HFF-Myc (cell line): ENCODE data around the gene MAPK8IP1.
"Not testable (repeated sequence)": the region's sequence is repeated elsewhere in the genome, so short reads cannot be mapped to it uniquely, and the experiment has no call there.

Experiments
- DNase-seq: peaks from one replicate; pipeline ENCODE4 v3.0.0-alpha.2; 2011; ENCODE audit warnings: low read depth; ENCODE audit errors: extremely low read depth
- H3K4me3 ChIP-seq: replicated peaks from 2 replicates; pipeline ENCODE4 v1.5.1; 2011; ENCODE audit warnings: low read depth, mild to moderate bottlenecking, control low read depth, low read length
- CTCF ChIP-seq: IDR thresholded peaks from 2 replicates; pipeline ENCODE4 v1.5.1; 2012; ENCODE audit warnings: mild to moderate bottlenecking, low read depth, low read length, control low read depth; ENCODE audit errors: missing control alignments

The MAPK8IP1 gene

GRCh38 chr11:45896422-45896984 is 11.1 kb downstream of the MAPK8IP1 start:
- TF ChIP-seq CTCF, result no peak
- no peak for DNase-seq
- H3K4me3 ChIP-seq, result no peak overlapping the region

GRCh38 chr11:45897556-45897955 is 12.1 kb downstream of the MAPK8IP1 start:
- DNase-seq, result no peak
- no peak overlapping the region for H3K4me3 ChIP-seq

GRCh38 chr11:45899086-45899447 is 13.6 kb downstream of the MAPK8IP1 start:
- no peak for DNase-seq

More at GRCh38 chr11:45897556-45897955, 12.1 kb downstream of the MAPK8IP1 start:
- TF ChIP-seq CTCF, result no peak

GRCh38 chr11:45899448-45900174 is 14.2 kb downstream of the MAPK8IP1 start:
- H3K4me3 ChIP-seq, result peak overlapping the region; percentile 59
- no peak for TF ChIP-seq CTCF

More at GRCh38 chr11:45899086-45899447, 13.6 kb downstream of the MAPK8IP1 start:
- peak overlapping the region; percentile 59 for H3K4me3 ChIP-seq
- TF ChIP-seq CTCF, result no peak

GRCh38 chr11:45900175-45900800 is 14.8 kb downstream of the MAPK8IP1 start:
- DNase-seq, result not testable (repeated sequence)
- peak overlapping the region; percentile 59 for H3K4me3 ChIP-seq

More at GRCh38 chr11:45899448-45900174, 14.2 kb downstream of the MAPK8IP1 start:
- DNase-seq, result peak; percentile 72

- no peak for TF ChIP-seq CTCF
- H3K4me3 ChIP-seq, result peak overlapping the region; percentile 59
- no peak for DNase-seq
These were observed 15.6 kb downstream of the MAPK8IP1 start for GRCh38 chr11:45900916-45901617.

- DNase-seq, result no peak
- no peak for TF ChIP-seq CTCF
- no peak overlapping the region for H3K4me3 ChIP-seq
These were observed 16.2 kb downstream of the MAPK8IP1 start for GRCh38 chr11:45901626-45902025.
